ENCODE results near the gene OPN3.

The OPN3 gene

GRCh38 chr1:241603731-241604245 is 36.4 kb downstream of the OPN3 start:
- Mint-ChIP-seq H3K27me3 (no peaks in the 10 kb centered on the region), H3K4me1 (no peaks in the 10 kb centered on the region), H3K27ac (no peak overlapping the region), H3K9me3 (no peaks in the 10 kb centered on the region), H3K4me3 (no peak overlapping the region), H3K36me3 (peaks cover 5% of the 10 kb centered on the region)
- CTCF ChIA-PET: no interaction called here
- DNase-seq: no peak

GRCh38 chr1:241600496-241600901 is 39.7 kb downstream of the OPN3 start:
- CTCF ChIA-PET: interaction anchor here (1.1 kb wide), 1 partner anchor 10 kb away, joined by 3 read pairs; no protein-coding TSS in a partner anchor
- Mint-ChIP-seq H3K4me3 (no peak overlapping the region), H3K36me3 (peaks cover 7% of the 10 kb centered on the region), H3K27ac (no peak overlapping the region), H3K4me1 (no peaks in the 10 kb centered on the region), H3K27me3 (no peaks in the 10 kb centered on the region), H3K9me3 (no peaks in the 10 kb centered on the region)
- no peak for DNase-seq

- H3K4me3 Mint-ChIP-seq: no peak overlapping the region
Observed at GRCh38 chr1:241598249-241598648, 41.9 kb downstream of the OPN3 start.

GRCh38 chr1:241596633-241597032 is 43.5 kb downstream of the OPN3 start:
- Mint-ChIP-seq H3K4me1 (no peaks in the 10 kb centered on the region), H3K9me3 (no peaks in the 10 kb centered on the region), H3K27me3 (no peaks in the 10 kb centered on the region), H3K4me3 (no peak overlapping the region), H3K36me3 (peaks cover 10% of the 10 kb centered on the region), H3K27ac (no peak overlapping the region)
- no peak for DNase-seq
- CTCF ChIA-PET: no interaction called here

More at GRCh38 chr1:241598249-241598648, 41.9 kb downstream of the OPN3 start:
- H3K36me3 Mint-ChIP-seq: peaks cover 15% of the 10 kb centered on the region
- no peaks in the 10 kb centered on the region for H3K9me3 Mint-ChIP-seq
- no peak overlapping the region for H3K27ac Mint-ChIP-seq
- H3K27me3 Mint-ChIP-seq: no peaks in the 10 kb centered on the region
- no peak for DNase-seq
- H3K4me1 Mint-ChIP-seq: no peaks in the 10 kb centered on the region
- CTCF ChIA-PET: no interaction called here

- Mint-ChIP-seq H3K27me3 (no peaks in the 10 kb centered on the region), H3K36me3 (peaks cover 10% of the 10 kb centered on the region), H3K27ac (no peak overlapping the region), H3K4me1 (no peaks in the 10 kb centered on the region), H3K4me3 (no peak overlapping the region), H3K9me3 (no peaks in the 10 kb centered on the region)
- DNase-seq: no peak
- CTCF ChIA-PET: no interaction called here
Observed at GRCh38 chr1:241593186-241593585, 47.0 kb downstream of the OPN3 start.

GRCh38 chr1:241592273-241592958 is 47.8 kb downstream of the OPN3 start:
- Mint-ChIP-seq H3K4me3 (no peak overlapping the region), H3K4me1 (no peaks in the 10 kb centered on the region), H3K9me3 (no peaks in the 10 kb centered on the region), H3K27me3 (no peaks in the 10 kb centered on the region), H3K36me3 (peaks cover 10% of the 10 kb centered on the region), H3K27ac (no peak overlapping the region)
- no peak for DNase-seq
- CTCF ChIA-PET: interaction anchor here (1.4 kb wide), 2 partner anchors 19 to 23 kb away, joined by 3 to 5 read pairs; no protein-coding TSS in a partner anchor

- H3K27ac Mint-ChIP-seq: no peak overlapping the region
- DNase-seq: no peak
- H3K4me3 Mint-ChIP-seq: no peak overlapping the region
- no peaks in the 10 kb centered on the region for H3K9me3 Mint-ChIP-seq
- no peaks in the 10 kb centered on the region for H3K27me3 Mint-ChIP-seq
- no peaks in the 10 kb centered on the region for H3K4me1 Mint-ChIP-seq
- CTCF ChIA-PET: interaction anchor here (1.4 kb wide), 2 partner anchors 19 to 22 kb away, joined by 3 to 5 read pairs; no protein-coding TSS in a partner anchor
- H3K36me3 Mint-ChIP-seq: peaks cover 10% of the 10 kb centered on the region
Observed at GRCh38 chr1:241591736-241592135, 48.4 kb downstream of the OPN3 start.

GRCh38 chr1:241591317-241591716 is 48.9 kb downstream of the OPN3 start:
- H3K4me3 Mint-ChIP-seq: no peak overlapping the region
- DNase-seq: no peak
- H3K4me1 Mint-ChIP-seq: no peaks in the 10 kb centered on the region
- H3K36me3 Mint-ChIP-seq: peaks cover 9% of the 10 kb centered on the region
- no peak overlapping the region for H3K27ac Mint-ChIP-seq
- H3K27me3 Mint-ChIP-seq: no peaks in the 10 kb centered on the region
- CTCF ChIA-PET: interaction anchor here (1.4 kb wide), 3 partner anchors 20 to 36 kb away, joined by 3 to 5 read pairs (median 3); no protein-coding TSS in a partner anchor
- H3K9me3 Mint-ChIP-seq: no peaks in the 10 kb centered on the region

GRCh38 chr1:241590719-241591118 is 49.5 kb downstream of the OPN3 start:
- peaks cover 7% of the 10 kb centered on the region for H3K36me3 Mint-ChIP-seq
- no peaks in the 10 kb centered on the region for H3K9me3 Mint-ChIP-seq
- no peak overlapping the region for H3K27ac Mint-ChIP-seq
- H3K4me1 Mint-ChIP-seq: no peaks in the 10 kb centered on the region
- DNase-seq: no peak
- H3K4me3 Mint-ChIP-seq: no peak overlapping the region
- CTCF ChIA-PET: interaction anchor here (1.4 kb wide), 2 partner anchors 20 to 37 kb away, joined by 3 read pairs; no protein-coding TSS in a partner anchor
- no peaks in the 10 kb centered on the region for H3K27me3 Mint-ChIP-seq

GRCh38 chr1:241589521-241589920 is 50.6 kb downstream of the OPN3 start:
- no peaks in the 10 kb centered on the region for H3K9me3 Mint-ChIP-seq
- no peaks in the 10 kb centered on the region for H3K27me3 Mint-ChIP-seq
- DNase-seq: no peak
- no peak overlapping the region for H3K4me3 Mint-ChIP-seq
- H3K4me1 Mint-ChIP-seq: no peaks in the 10 kb centered on the region
- H3K27ac Mint-ChIP-seq: no peak overlapping the region
- CTCF ChIA-PET: no interaction called here
- peaks cover 3% of the 10 kb centered on the region for H3K36me3 Mint-ChIP-seq

- Mint-ChIP-seq H3K27ac (no peak overlapping the region), H3K4me1 (no peaks in the 10 kb centered on the region), H3K4me3 (no peak overlapping the region), H3K9me3 (no peaks in the 10 kb centered on the region), H3K36me3 (no peaks in the 10 kb centered on the region), H3K27me3 (peaks cover 4% of the 10 kb centered on the region)
- DNase-seq: no peak
- CTCF ChIA-PET: interaction anchor here (0.6 kb wide), 1 partner anchor 25 kb away, joined by 3 read pairs; no protein-coding TSS in a partner anchor
Observed at GRCh38 chr1:241586905-241587512, 53.2 kb downstream of the OPN3 start.

- H3K4me1 Mint-ChIP-seq: no peaks in the 10 kb centered on the region
- CTCF ChIA-PET: no interaction called here
- no peak overlapping the region for H3K27ac Mint-ChIP-seq
- H3K9me3 Mint-ChIP-seq: no peaks in the 10 kb centered on the region
- H3K27me3 Mint-ChIP-seq: peaks cover 9% of the 10 kb centered on the region
- no peak overlapping the region for H3K4me3 Mint-ChIP-seq
- DNase-seq: no peak
- H3K36me3 Mint-ChIP-seq: no peaks in the 10 kb centered on the region
Observed at GRCh38 chr1:241582921-241583321, 57.2 kb downstream of the OPN3 start.

- no peak overlapping the region for H3K4me3 Mint-ChIP-seq
- CTCF ChIA-PET: no interaction called here
- peaks cover 10% of the 10 kb centered on the region for H3K9me3 Mint-ChIP-seq
- DNase-seq: no peak
- peaks cover 3% of the 10 kb centered on the region for H3K4me1 Mint-ChIP-seq
- peaks cover 9% of the 10 kb centered on the region for H3K27me3 Mint-ChIP-seq
- H3K36me3 Mint-ChIP-seq: no peaks in the 10 kb centered on the region
- no peak overlapping the region for H3K27ac Mint-ChIP-seq
Observed at GRCh38 chr1:241579434-241579833, 60.7 kb downstream of the OPN3 start.

- Mint-ChIP-seq H3K27ac (no peak overlapping the region), H3K4me1 (peaks cover 3% of the 10 kb centered on the region), H3K4me3 (no peak overlapping the region), H3K9me3 (peaks cover 10% of the 10 kb centered on the region), H3K36me3 (no peaks in the 10 kb centered on the region), H3K27me3 (peaks cover 2% of the 10 kb centered on the region)
- DNase-seq: no peak
- CTCF ChIA-PET: no interaction called here
Observed at GRCh38 chr1:241574154-241574553, 66.0 kb downstream of the OPN3 start.

- Mint-ChIP-seq H3K9me3 (no peaks in the 10 kb centered on the region), H3K36me3 (no peaks in the 10 kb centered on the region), H3K27me3 (no peaks in the 10 kb centered on the region), H3K4me3 (no peak overlapping the region), H3K4me1 (no peaks in the 10 kb centered on the region), H3K27ac (no peak overlapping the region)
- CTCF ChIA-PET: interaction anchor here (1.3 kb wide), 1 partner anchor 22 kb away, joined by 5 read pairs; no protein-coding TSS in a partner anchor
- no peak for DNase-seq
Observed at GRCh38 chr1:241569848-241570247, 70.3 kb downstream of the OPN3 start.
